HFFc6 (cell line): ENCODE results near the gene GPC6. TPM values are rescaled to one million over a fixed set of nuclear protein-coding genes. Genes with fewer than 3 reads are reported as not detected.
A peak's percentile ranks its signal among the peaks of the same experiment; 100 is the strongest.

Source experiments
- DNase-seq: peaks from one replicate; pipeline ENCODE4 v3.0.0-alpha.2; 2018
- H3K27ac Mint-ChIP-seq: 2 replicates; pipeline ENCODE4 v1.8.0; 2020; ENCODE audit warnings: mild to moderate bottlenecking, mixed read lengths
- H3K27me3 Mint-ChIP-seq: 2 replicates; pipeline ENCODE4 v1.8.0; 2021; ENCODE audit warnings: mild to moderate bottlenecking, moderate library complexity, mixed read lengths; ENCODE audit not compliant: insufficient read depth
- H3K36me3 Mint-ChIP-seq: 2 replicates; pipeline ENCODE4 v1.8.0; 2021; ENCODE audit warnings: low read depth, mixed read lengths
- H3K4me1 Mint-ChIP-seq: 2 replicates; pipeline ENCODE4 v1.8.0; 2020; ENCODE audit warnings: low read depth, mixed read lengths
- H3K4me3 Mint-ChIP-seq: 2 replicates; pipeline ENCODE4 v1.8.0; 2020; ENCODE audit warnings: mild to moderate bottlenecking, moderate library complexity, mixed read lengths
- H3K9me3 Mint-ChIP-seq: 2 replicates; pipeline ENCODE4 v1.8.0; 2020; ENCODE audit warnings: mild to moderate bottlenecking, mixed read lengths
- CTCF ChIP-seq: fragments of 200-600 bp; sonication (generic); IDR thresholded peaks from 2 replicates; pipeline ENCODE4 v1.5.0; 2021; ENCODE audit warnings: antibody characterized with exemption, mild to moderate bottlenecking
- total RNA-seq, 6 experiments: library from RNA; stranded (reverse); fragmentation: NEBNext Ultra II Directional; extraction: Animal tissue kit (Norgen Biotek cat#: 25700); gene quantifications; 2 replicates in 1 of 6; 3 replicates in 5 of 6; pipeline ENCODE4 v1.2.3, GENCODE V29; 2021

The GPC6 gene
- total RNA-seq, 6 experiments from 2014 or later: 3.0 to 5.3 (median 4.4) TPM

GRCh38 chr13:94325650-94326049, 1099.0 kb downstream of the GPC6 start:
- no peaks in the 10 kb centered on the region; the same call in 1 of the 2 replicates for H3K27me3 Mint-ChIP-seq
- H3K36me3 Mint-ChIP-seq: no peaks in the 10 kb centered on the region
- no peaks in the 10 kb centered on the region for H3K9me3 Mint-ChIP-seq
- peaks cover 40% of the 10 kb centered on the region for H3K4me1 Mint-ChIP-seq
- DNase-seq: no peak
- no peak for TF ChIP-seq CTCF
- no peak overlapping the region for H3K27ac Mint-ChIP-seq
- H3K4me3 Mint-ChIP-seq: no peak overlapping the region

GRCh38 chr13:94327318-94327717, 1100.7 kb downstream of the GPC6 start:
- no peaks in the 10 kb centered on the region for H3K36me3 Mint-ChIP-seq
- peaks cover 43% of the 10 kb centered on the region for H3K4me1 Mint-ChIP-seq
- no peak overlapping the region for H3K27ac Mint-ChIP-seq
- no peaks in the 10 kb centered on the region for H3K27me3 Mint-ChIP-seq
- no peak for TF ChIP-seq CTCF
- H3K4me3 Mint-ChIP-seq: no peak overlapping the region
- H3K9me3 Mint-ChIP-seq: no peaks in the 10 kb centered on the region
- no peak for DNase-seq

GRCh38 chr13:94328381-94329041, 1101.9 kb downstream of the GPC6 start:
- TF ChIP-seq CTCF: no peak
- DNase-seq: no peak
- Mint-ChIP-seq H3K4me1 (peaks cover 47% of the 10 kb centered on the region), H3K9me3 (no peaks in the 10 kb centered on the region), H3K27ac (no peak overlapping the region), H3K36me3 (no peaks in the 10 kb centered on the region), H3K27me3 (no peaks in the 10 kb centered on the region), H3K4me3 (no peak overlapping the region)

GRCh38 chr13:94329277-94329676, 1102.7 kb downstream of the GPC6 start:
- no peaks in the 10 kb centered on the region for H3K9me3 Mint-ChIP-seq
- H3K36me3 Mint-ChIP-seq: no peaks in the 10 kb centered on the region
- peak overlapping the region; percentile 53 for H3K27ac Mint-ChIP-seq
- H3K4me3 Mint-ChIP-seq: peak overlapping the region; percentile 27; the same call in 1 of the 2 replicates
- no peak for TF ChIP-seq CTCF
- H3K27me3 Mint-ChIP-seq: no peaks in the 10 kb centered on the region
- peaks cover 49% of the 10 kb centered on the region for H3K4me1 Mint-ChIP-seq
- DNase-seq: no peak

GRCh38 chr13:94329754-94330551, 1103.3 kb downstream of the GPC6 start:
- DNase-seq: peak; percentile 78
- Mint-ChIP-seq H3K27me3 (peaks cover under 1% of the 10 kb centered on the region; the same call in 1 of the 2 replicates), H3K4me1 (peaks cover 49% of the 10 kb centered on the region), H3K36me3 (no peaks in the 10 kb centered on the region), H3K27ac (peak overlapping the region; percentile 85), H3K9me3 (no peaks in the 10 kb centered on the region), H3K4me3 (peak overlapping the region; percentile 56)
- TF ChIP-seq CTCF: no peak
